Chondrocyte (in vitro differentiated cells): ENCODE results near the gene KRTAP4-1. TPM values are rescaled to one million over a fixed set of nuclear protein-coding genes. Genes with fewer than 3 reads are reported as not detected.
"Not testable (repeated sequence)": the region's sequence is repeated elsewhere in the genome, so short reads cannot be mapped to it uniquely, and the experiment has no call there.

Experiments used
- DNase-seq: peaks from one replicate; pipeline ENCODE4 v3.0.0; 2021; ENCODE audit warnings: mixed read lengths, low spot score
- H3K27ac Mint-ChIP-seq: one replicate; pipeline ENCODE4 v1.8.0; 2021; ENCODE audit warnings: mild to moderate bottlenecking, moderate library complexity, mixed read lengths; ENCODE audit not compliant: unreplicated experiment
- H3K27me3 Mint-ChIP-seq: 2 replicates; pipeline ENCODE4 v1.8.0; 2021; ENCODE audit warnings: low read depth, mixed read lengths
- H3K36me3 Mint-ChIP-seq: 2 replicates; pipeline ENCODE4 v1.8.0; 2021; ENCODE audit warnings: low read depth, mixed read lengths
- H3K4me1 Mint-ChIP-seq: 2 replicates; pipeline ENCODE4 v1.8.0; 2021; ENCODE audit warnings: low read depth, mild to moderate bottlenecking, mixed read lengths
- H3K4me3 Mint-ChIP-seq: one replicate; pipeline ENCODE4 v1.8.0; 2021; ENCODE audit warnings: mild to moderate bottlenecking, moderate library complexity, mixed read lengths; ENCODE audit not compliant: unreplicated experiment
- H3K9me3 Mint-ChIP-seq: 2 replicates; pipeline ENCODE4 v1.8.0; 2021; ENCODE audit warnings: low read depth, mixed read lengths
- CTCF ChIP-seq: fragments of 200-600 bp; sonication (generic); IDR thresholded peaks from 2 replicates; pipeline ENCODE4 v1.5.0; 2021; ENCODE audit warnings: antibody characterized with exemption, mild to moderate bottlenecking, moderate library complexity
- total RNA-seq: library from RNA; stranded (reverse); gene quantifications from 3 replicates; pipeline ENCODE4 v1.2.1, GENCODE V29; 2021

The KRTAP4-1 gene
- total RNA-seq, 1 donor from 2014 or later: not detected

- TF ChIP-seq CTCF: no peak
Observed at GRCh38 chr17:41196068-41196467, 11.4 kb upstream of the KRTAP4-1 start.

GRCh38 chr17:41190328-41190727 is 5.6 kb upstream of the KRTAP4-1 start:
- no peaks in the 10 kb centered on the region for H3K4me1 Mint-ChIP-seq
- no peak for TF ChIP-seq CTCF
- no peak for DNase-seq
- no peaks in the 10 kb centered on the region for H3K36me3 Mint-ChIP-seq
- H3K27me3 Mint-ChIP-seq: peaks cover 16% of the 10 kb centered on the region
- H3K27ac Mint-ChIP-seq: no peak overlapping the region
- H3K9me3 Mint-ChIP-seq: no peaks in the 10 kb centered on the region
- no peak overlapping the region for H3K4me3 Mint-ChIP-seq

More at GRCh38 chr17:41196068-41196467, 11.4 kb upstream of the KRTAP4-1 start:
- no peak for DNase-seq
- H3K27me3 Mint-ChIP-seq: no peaks in the 10 kb centered on the region
- H3K36me3 Mint-ChIP-seq: no peaks in the 10 kb centered on the region
- H3K27ac Mint-ChIP-seq: no peak overlapping the region
- peaks cover 6% of the 10 kb centered on the region for H3K9me3 Mint-ChIP-seq
- H3K4me3 Mint-ChIP-seq: no peak overlapping the region
- peaks cover 3% of the 10 kb centered on the region for H3K4me1 Mint-ChIP-seq

DNA sequence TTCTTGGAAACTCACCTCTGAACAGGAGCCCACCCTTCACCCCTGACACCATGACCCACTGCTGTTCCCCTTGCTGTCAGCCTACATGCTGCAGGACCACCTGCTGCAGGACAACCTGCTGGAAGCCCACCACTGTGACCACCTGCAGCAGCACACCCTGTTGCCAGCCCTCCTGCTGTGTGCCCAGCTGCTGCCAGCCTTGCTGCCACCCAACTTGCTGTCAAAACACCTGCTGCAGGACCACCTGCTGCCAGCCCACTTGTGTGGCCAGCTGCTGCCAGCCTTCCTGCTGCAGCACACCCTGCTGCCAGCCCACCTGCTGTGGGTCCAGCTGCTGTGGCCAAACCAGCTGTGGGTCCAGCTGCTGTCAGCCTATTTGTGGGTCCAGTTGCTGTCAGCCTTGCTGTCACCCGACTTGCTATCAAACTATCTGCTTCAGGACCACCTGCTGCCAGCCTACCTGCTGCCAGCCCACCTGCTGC is 5.2 kb upstream of the KRTAP4-1 start, which contains the start of gene KRTAP9-1:
TSS of gene KRTAP9-1 (plus strand) at position 51 of the 482 bp plus-strand sequence. CDS start at position 51, 0 bp downstream.
- H3K9me3 Mint-ChIP-seq, H3K4me1 Mint-ChIP-seq, DNase-seq, H3K36me3 Mint-ChIP-seq, H3K4me3 Mint-ChIP-seq, H3K27ac Mint-ChIP-seq: not testable (repeated sequence)
- H3K27me3 Mint-ChIP-seq: peaks cover 19% of the 10 kb centered on the region

DNA sequence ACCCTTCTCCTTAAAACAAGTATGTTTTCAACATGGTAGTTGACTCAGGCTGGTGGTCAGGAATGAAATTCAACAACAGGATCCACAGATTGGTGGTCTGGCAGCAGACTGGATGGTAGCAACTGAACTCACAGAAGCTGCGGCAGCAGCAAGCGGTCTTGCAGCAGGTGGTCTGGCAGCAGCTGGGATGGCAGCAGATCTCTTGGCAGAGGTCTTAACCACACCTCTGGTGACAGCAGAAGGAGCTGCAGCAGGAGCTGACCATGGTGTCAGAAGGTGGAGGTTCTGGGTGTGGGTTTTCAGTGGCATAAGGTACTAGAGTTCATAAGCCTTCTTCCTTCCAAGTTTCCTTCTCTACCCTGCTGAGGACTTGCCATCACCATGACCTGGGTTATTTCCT is 2.2 kb upstream of the KRTAP4-1 start:
- TF ChIP-seq CTCF: no peak
- Mint-ChIP-seq H3K27ac (no peak overlapping the region), H3K36me3 (peaks cover 1% of the 10 kb centered on the region), H3K4me1 (no peaks in the 10 kb centered on the region), H3K9me3 (no peaks in the 10 kb centered on the region), H3K27me3 (peaks cover 26% of the 10 kb centered on the region), H3K4me3 (no peak overlapping the region)
- DNase-seq: no peak

- TF ChIP-seq CTCF: no peak
- Mint-ChIP-seq H3K27me3 (peaks cover 18% of the 10 kb centered on the region), H3K4me1 (no peaks in the 10 kb centered on the region), H3K27ac (no peak overlapping the region), H3K4me3 (no peak overlapping the region), H3K36me3 (peaks cover 1% of the 10 kb centered on the region), H3K9me3 (no peaks in the 10 kb centered on the region)
- DNase-seq: no peak
Observed at GRCh38 chr17:41185001-41185400, 290 bp upstream of the KRTAP4-1 start.
